Liver (tissue), 3 donors: Measurements from ENCODE around the gene STX17.

Experiments
- CTCF ChIP-seq: fragments of 150-350 bp; IDR thresholded peaks from 2 replicates; pipeline ENCODE4 v1.5.1; 2017; ENCODE audit warnings: improper control_type of control experiment, low read depth, low read length; ENCODE audit not compliant: missing input control
- GABPA ChIP-seq, 2 donors: IDR thresholded peaks in 1 of 2; conservative IDR thresholded peaks in 1 of 2; 2 replicates each; pipeline ENCODE4 v1.6.1; 2016; ENCODE audit warnings: antibody characterized with exemption in 2 of 2, mild to moderate bottlenecking in 1 of 2, moderate library complexity in 1 of 2
- HNF4A ChIP-seq, 2 donors: conservative IDR thresholded peaks; 2 replicates each; pipeline ENCODE4 v1.6.1; 2016; ENCODE audit warnings: antibody characterized with exemption in 2 of 2, mild to moderate bottlenecking in 2 of 2
- MAX ChIP-seq: IDR thresholded peaks from 2 replicates; pipeline ENCODE4 v1.6.1; 2016; ENCODE audit warnings: antibody characterized with exemption
- RXRA ChIP-seq, 2 donors: IDR thresholded peaks; 2 replicates each; pipeline ENCODE4 v1.6.1; 2017 to 2018; ENCODE audit warnings: antibody characterized with exemption in 2 of 2, mild to moderate bottlenecking in 1 of 2
- SP1 ChIP-seq: IDR thresholded peaks from 2 replicates; pipeline ENCODE4 v1.6.1; 2018; ENCODE audit warnings: antibody characterized with exemption, mild to moderate bottlenecking
- TAF1 ChIP-seq: conservative IDR thresholded peaks from 2 replicates; pipeline ENCODE4 v1.6.1; 2016; ENCODE audit warnings: antibody characterized with exemption, mild to moderate bottlenecking
- donor health status: healthy.
- donor health status: healthy.

GRCh38 chr9:99921875-99922710 lies 15.6 kb downstream of the STX17 start:
- TF ChIP-seq SP1: no peak
- TF ChIP-seq CTCF: no peak
- no peak for TF ChIP-seq RXRA (IDR thresholded peaks at IDR 0.05)
- TF ChIP-seq GABPA (IDR thresholded peaks at IDR 0.05 in 1 of 2, conservative IDR thresholded peaks at IDR 0.05 in 1 of 2): no peak
- TF ChIP-seq TAF1: no peak
- TF ChIP-seq HNF4A (conservative IDR thresholded peaks at IDR 0.05): no peak
- no peak for TF ChIP-seq MAX
